ENCODE measurements around the gene GNPTAB.

The GNPTAB gene

DNA sequence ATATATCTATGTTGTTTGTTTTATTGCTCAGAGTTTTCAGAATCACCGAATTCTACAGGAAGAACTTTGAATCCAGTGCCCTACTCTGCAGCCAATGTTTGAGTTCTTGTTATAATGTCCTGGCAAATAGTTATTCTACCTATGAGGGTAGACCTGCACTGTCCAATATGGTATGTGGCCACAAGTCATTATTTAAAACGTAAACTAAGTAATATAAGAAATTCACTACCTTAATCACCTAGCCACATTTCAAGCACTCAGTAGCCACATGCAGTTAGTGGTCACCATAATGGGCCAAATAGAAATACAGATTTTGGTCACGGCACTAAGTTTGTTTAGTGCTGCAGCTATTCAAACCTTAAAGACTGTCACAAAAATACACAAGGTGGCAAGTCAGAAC lies 26.4 kb downstream of the GNPTAB start:
- no peak for DNase-seq (ENCODE audit: low read depth)

GRCh38 chr12:101803978-101804377 lies 26.8 kb downstream of the GNPTAB start:
- no peak for DNase-seq (ENCODE audit: low read depth)

GRCh38 chr12:101802486-101802885 lies 28.3 kb downstream of the GNPTAB start:
- DNase-seq (ENCODE audit: low read depth), result no peak

GRCh38 chr12:101799774-101800173 lies 31.0 kb downstream of the GNPTAB start:
- no peak for DNase-seq (ENCODE audit: low read depth)

GRCh38 chr12:101795786-101796185 lies 35.0 kb downstream of the GNPTAB start:
- no peak for DNase-seq (ENCODE audit: low read depth)

- DNase-seq (ENCODE audit: low read depth), result no peak
Observed at GRCh38 chr12:101795013-101795412, 35.7 kb downstream of the GNPTAB start.

DNA sequence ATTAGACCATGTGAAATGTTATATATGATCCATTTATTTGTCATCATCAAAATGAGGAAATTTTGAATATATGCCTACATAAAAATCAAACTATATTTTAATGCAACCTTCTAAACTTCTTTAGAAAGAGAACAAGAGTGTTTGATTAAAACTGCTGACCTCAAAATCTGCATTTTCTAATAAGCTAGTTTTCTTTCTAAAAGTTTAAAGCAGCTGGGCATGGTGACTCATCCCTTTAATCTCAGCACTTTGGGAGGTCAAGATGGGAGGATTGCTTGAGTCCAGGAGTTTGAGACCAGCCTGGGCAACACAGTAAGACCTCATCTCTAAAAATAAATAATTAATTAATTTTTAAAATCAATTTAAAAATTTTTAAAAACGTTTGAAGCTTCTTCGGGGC lies 36.2 kb downstream of the GNPTAB start:
- no peak for DNase-seq (ENCODE audit: low read depth)

- no peak for DNase-seq (ENCODE audit: low read depth)
Observed at GRCh38 chr12:101793401-101793800, 37.4 kb downstream of the GNPTAB start.

- DNase-seq (ENCODE audit: low read depth), result no peak
Observed at GRCh38 chr12:101792046-101792931, 38.5 kb downstream of the GNPTAB start.

- no peak for DNase-seq (ENCODE audit: low read depth)
Observed at GRCh38 chr12:101789171-101789570, 41.6 kb downstream of the GNPTAB start.

GRCh38 chr12:101785671-101786070 lies 45.1 kb downstream of the GNPTAB start:
- no peak for DNase-seq (ENCODE audit: low read depth)

DNA sequence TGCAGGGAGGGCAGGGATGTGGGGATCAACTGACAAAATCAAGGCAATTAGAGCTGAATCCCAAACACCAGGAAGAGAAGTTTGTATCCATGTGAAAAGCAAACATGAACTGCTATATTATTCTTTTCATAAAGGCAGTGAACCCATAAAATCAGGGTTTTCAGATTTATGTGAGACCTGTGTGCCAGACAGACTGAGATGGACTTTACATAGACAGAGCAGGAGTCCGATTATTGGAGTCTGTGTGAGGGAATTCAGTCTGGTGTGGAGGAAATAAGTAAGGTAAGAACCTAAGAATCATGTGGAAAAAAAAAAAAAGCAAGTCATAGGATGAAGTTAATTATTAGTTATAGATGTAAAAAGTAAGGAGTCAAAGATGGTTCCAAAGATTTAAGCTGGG lies 46.4 kb downstream of the GNPTAB start:
- no peak for DNase-seq (ENCODE audit: low read depth)

GRCh38 chr12:101783838-101784237 lies 46.9 kb downstream of the GNPTAB start:
- DNase-seq (ENCODE audit: low read depth), result no peak

DNA sequence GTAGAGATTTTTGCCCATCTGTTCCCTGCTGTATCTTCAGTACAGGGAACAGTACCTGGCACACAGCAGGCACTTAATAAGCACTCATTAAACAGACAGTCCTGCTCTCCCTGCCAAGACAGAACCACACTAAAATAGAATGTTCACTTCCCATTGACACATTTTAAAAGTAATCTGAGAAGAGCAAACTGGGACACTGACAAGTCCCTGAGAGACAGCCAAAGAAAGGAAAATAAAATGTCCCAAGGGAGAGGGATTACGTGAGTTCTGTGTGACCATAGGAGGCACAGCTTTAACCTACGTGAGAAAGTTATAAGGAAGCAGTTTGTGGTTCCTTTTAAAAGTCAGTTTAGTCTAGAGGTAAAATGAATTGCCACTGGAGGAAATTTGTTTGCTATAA lies 47.6 kb downstream of the GNPTAB start:
- DNase-seq (ENCODE audit: low read depth), result no peak

GRCh38 chr12:101782273-101782731 lies 48.5 kb downstream of the GNPTAB start:
- DNase-seq (ENCODE audit: low read depth), result no peak

DNA sequence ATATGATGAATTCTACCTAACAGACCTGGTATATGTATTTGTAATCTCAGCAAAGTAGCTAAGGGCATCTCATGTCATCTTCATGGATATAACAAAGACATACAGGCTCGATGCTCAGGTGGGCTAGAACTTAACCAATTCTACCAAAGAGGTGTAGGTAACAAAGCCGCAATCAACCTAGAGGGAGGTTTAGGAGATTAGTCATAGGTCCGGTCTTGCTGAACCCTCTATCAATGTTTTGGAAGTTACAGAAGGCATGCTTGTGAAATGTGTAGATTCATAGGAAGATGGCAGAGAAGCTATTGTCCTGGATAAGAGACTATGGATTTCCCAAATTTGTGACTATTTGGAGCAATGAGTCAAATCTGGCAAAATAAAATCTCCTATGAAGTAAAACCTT lies 48.9 kb downstream of the GNPTAB start:
- DNase-seq (ENCODE audit: low read depth), result no peak

DNA sequence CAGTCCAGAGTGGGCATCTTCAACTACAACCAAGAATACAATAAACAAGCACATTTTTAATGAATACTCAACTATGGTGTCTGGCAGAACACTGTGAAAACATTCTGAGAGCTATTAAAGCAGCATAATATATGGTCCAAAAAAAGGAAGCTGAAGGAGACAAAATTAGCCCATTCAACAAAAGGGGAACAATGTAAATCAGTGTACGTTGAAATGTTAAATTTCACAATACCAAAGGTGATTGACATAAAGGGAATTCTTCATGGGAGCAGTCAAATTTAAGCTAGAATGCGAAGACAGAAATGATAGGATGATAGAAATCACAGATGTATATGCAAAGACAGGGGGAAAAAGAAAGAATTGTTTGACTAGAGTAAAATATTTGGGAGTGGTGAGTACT lies 50.2 kb downstream of the GNPTAB start:
- no peak for DNase-seq (ENCODE audit: low read depth)

DNA sequence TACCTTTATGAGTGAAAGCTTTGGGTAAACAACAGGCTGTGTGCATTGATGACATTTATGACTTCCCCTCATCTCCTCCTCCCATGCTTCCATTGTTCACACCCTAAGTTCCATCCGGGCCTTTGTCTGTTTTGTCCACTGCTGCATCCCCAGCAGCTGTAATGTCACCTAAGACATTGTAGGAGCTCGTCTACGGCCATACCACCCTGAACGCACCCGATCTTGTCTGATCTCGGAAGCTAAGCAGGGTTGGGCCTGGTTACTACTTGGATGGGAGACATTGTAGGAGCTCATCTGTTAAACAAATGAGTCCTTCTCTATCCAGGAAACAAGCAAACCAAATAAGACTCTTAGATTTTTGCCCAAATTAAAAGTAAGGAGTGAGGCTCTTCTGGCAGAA lies 51.1 kb downstream of the GNPTAB start:
- no peak for DNase-seq (ENCODE audit: low read depth)

GRCh38 chr12:101779200-101779599 lies 51.6 kb downstream of the GNPTAB start:
- DNase-seq (ENCODE audit: low read depth), result no peak

GRCh38 chr12:101777978-101778377 lies 52.8 kb downstream of the GNPTAB start:
- DNase-seq (ENCODE audit: low read depth), result no peak

GRCh38 chr12:101777485-101777884 lies 53.3 kb downstream of the GNPTAB start:
- DNase-seq (ENCODE audit: low read depth), result no peak

GRCh38 chr12:101775816-101776215 lies 54.9 kb downstream of the GNPTAB start:
- DNase-seq (ENCODE audit: low read depth), result no peak

GRCh38 chr12:101773650-101774162 lies 57.1 kb downstream of the GNPTAB start:
- peak; percentile 58 for DNase-seq (ENCODE audit: low read depth)
